BJ (cell line): ENCODE measurements around the gene DOC2A. TPM values are rescaled to one million over a fixed set of nuclear protein-coding genes. Genes with fewer than 3 reads are reported as not detected.
"Not testable (repeated sequence)": the region's sequence is repeated elsewhere in the genome, so short reads cannot be mapped to it uniquely, and the experiment has no call there.

ENCODE experiments used
- CTCF ChIA-PET: fragments of 350-600 bp; formaldehyde crosslinking; extraction: SDS; loops from one replicate; lab custom pipeline; 2021; ENCODE audit warnings: antibody characterized with exemption, inconsistent platforms; lab: Yijun Ruan, JAX
- POLR2A ChIA-PET: fragments of 300-600 bp; sonication (Branson Sonifier 250); formaldehyde crosslinking; extraction: SDS; loops from one replicate; lab custom pipeline; 2021; ENCODE audit warnings: antibody characterized with exemption; lab: Charles Lee
- DNase-seq: peaks from one replicate; pipeline ENCODE4 v3.0.0-alpha.2; 2011; ENCODE audit warnings: low read depth
- H3K27me3 ChIP-seq: 2 replicates; pipeline ENCODE4 v1.6.0; 2011; ENCODE audit warnings: low read length; ENCODE audit not compliant: control insufficient read depth, insufficient read depth
- H3K36me3 ChIP-seq: 2 replicates; pipeline ENCODE4 v1.5.1; 2011; ENCODE audit warnings: low read length; ENCODE audit not compliant: control insufficient read depth, insufficient read depth
- H3K4me3 ChIP-seq: 2 replicates; pipeline ENCODE4 v1.5.1; 2011; ENCODE audit warnings: low read depth, mild to moderate bottlenecking, control low read depth, low read length
- polyA plus RNA-seq: library from polyadenylated mRNA; depleted of rRNA; stranded (reverse); fragments of >200 nt; gene quantifications from 2 replicates; pipeline ENCODE4 v1.2.3, GENCODE V29; 2011
- TF ChIP-seq, protein P1 (sequence below): IDR thresholded peaks from 2 replicates; pipeline ENCODE4 v1.5.1; 2011; ENCODE audit warnings: low read depth, mild to moderate bottlenecking, control low read depth, inconsistent platforms, low read length, moderate library complexity; ENCODE audit not compliant: insufficient read depth

Gene DOC2A
- polyA plus RNA-seq, 1 experiment = 0.64 TPM

DNA sequence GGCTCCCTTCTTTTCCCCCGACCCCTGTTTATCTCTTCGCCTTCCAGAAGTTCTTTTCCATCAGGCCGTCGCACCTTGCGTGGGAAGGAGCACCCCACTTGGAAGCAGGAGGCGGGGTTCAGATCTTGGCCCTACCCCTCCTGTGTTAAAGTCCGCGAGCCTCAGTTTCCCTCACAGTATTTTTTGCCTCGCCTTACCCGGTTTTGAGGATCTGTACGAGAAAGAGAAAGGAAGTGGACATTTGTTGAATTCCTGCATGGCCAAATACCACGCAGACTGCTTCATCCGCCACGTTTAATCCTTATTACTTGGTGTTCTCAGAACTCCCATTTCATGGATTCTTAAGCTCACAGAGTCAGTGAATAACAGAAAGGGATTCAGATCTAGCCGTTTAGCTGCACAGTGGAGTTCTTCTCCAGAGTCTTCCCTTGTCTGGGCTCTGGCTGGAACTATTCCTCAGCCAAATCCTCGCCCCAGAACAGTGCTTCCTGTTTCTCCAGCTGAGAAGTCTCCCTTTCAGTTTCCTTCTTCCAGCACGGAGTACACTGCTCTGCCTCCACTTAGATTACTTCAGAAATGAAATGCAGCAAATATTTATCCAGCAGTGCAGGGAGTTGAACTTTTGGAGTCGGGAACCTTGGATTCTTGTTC, 48.4 kb downstream of the DOC2A start:
- ChIA-PET POLR2A (interaction anchor here (0.9 to 1.2 kb wide), 2 partner anchors 11 kb away, joined by 5 to 9 read pairs; partner anchors contain the start of gene TAOK2), CTCF (interaction anchor here (0.6 to 2.7 kb wide), 6 partner anchors 11 to 155 kb away, joined by 3 to 13 read pairs (median 5); partner anchors contain the start of genes KCTD13 and TAOK2)
- TF ChIP-seq, protein P1, sequence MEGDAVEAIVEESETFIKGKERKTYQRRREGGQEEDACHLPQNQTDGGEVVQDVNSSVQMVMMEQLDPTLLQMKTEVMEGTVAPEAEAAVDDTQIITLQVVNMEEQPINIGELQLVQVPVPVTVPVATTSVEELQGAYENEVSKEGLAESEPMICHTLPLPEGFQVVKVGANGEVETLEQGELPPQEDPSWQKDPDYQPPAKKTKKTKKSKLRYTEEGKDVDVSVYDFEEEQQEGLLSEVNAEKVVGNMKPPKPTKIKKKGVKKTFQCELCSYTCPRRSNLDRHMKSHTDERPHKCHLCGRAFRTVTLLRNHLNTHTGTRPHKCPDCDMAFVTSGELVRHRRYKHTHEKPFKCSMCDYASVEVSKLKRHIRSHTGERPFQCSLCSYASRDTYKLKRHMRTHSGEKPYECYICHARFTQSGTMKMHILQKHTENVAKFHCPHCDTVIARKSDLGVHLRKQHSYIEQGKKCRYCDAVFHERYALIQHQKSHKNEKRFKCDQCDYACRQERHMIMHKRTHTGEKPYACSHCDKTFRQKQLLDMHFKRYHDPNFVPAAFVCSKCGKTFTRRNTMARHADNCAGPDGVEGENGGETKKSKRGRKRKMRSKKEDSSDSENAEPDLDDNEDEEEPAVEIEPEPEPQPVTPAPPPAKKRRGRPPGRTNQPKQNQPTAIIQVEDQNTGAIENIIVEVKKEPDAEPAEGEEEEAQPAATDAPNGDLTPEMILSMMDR = no peak
- Histone ChIP-seq H3K36me3 (0 out of 2 replicates have a peak, but pooled peaks cover 1% of the 10 kb centered on the region), H3K4me3 (peak overlapping the region; percentile 86), H3K27me3 (no peaks in the 10 kb centered on the region)
- DNase-seq = no peak

DNA sequence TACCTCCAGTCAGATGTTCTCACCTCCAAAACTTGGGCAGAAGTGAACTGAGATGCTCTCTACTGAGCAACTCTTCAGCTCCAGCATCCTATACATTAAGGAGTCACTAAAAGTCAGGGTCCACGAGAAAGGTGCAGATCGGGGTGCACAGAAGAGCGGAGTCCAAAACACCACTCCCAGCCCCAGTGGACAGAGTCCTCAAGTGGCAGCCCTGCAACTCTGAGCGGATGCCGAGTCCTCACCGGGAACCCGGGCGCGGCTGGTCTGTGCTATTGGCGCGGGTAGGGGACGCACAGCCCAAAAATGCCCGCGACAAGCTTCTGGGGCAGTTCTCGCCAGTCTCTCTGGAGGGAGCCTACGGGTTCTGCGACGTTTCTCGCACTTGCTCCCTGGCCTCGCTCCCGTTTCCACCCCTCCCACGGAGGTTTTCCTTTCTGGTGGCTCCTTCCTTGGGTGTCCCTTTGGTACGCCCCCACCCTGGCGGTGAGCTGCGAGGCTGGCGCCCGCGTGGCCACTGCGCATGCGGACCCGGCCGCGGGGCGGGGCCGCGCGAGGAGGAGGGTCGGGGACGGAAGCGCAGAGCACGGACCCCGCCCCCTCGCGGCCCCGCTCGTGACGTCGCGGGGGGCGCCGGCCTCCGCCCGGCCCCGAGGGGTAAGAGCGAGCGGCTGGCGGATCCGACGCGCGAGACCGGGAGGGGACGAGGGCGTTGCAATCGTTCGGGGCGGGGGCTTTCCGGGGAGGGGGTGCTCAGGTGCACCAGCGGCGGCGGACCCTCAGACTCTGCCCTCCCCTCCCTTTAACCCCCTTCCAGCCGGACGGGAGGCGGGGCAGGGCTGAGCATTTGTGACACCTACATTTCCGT, 49.1 kb downstream of the DOC2A start, which contains the start of gene TMEM219:
TSS of gene TMEM219 (plus strand) at position 601 of the 865 bp plus-strand sequence. CDS start 1,065 bp downstream, outside the sequence.
- TF ChIP-seq, protein P1 = peak; percentile 43
- DNase-seq = peak; percentile 61
- no peaks in the 10 kb centered on the region for H3K27me3 ChIP-seq
- no peaks in the 10 kb centered on the region for H3K36me3 ChIP-seq
- H3K4me3 ChIP-seq = peak within 1 kb of the TSS; percentile 86
- ChIA-PET CTCF (interaction anchor here (1.0 to 2.7 kb wide), 6 partner anchors 11 to 113 kb away, joined by 3 to 13 read pairs (median 5); partner anchors contain the start of genes KCTD13 and TAOK2), POLR2A (interaction anchor here (0.6 to 1.2 kb wide), 3 partner anchors 8 to 12 kb away, joined by 3 to 9 read pairs (median 5); partner anchors contain the start of gene TAOK2)

GRCh38 chr16:29961127-29961478, 49.7 kb downstream of the DOC2A start:
- Histone ChIP-seq H3K4me3 (peak overlapping the region; percentile 86), H3K36me3 (no peaks in the 10 kb centered on the region), H3K27me3 (no peaks in the 10 kb centered on the region)
- ChIA-PET POLR2A (interaction anchor here (0.6 to 1.2 kb wide), 3 partner anchors 9 to 12 kb away, joined by 3 to 9 read pairs (median 5); partner anchors contain the start of gene TAOK2), CTCF (interaction anchor here (1.0 to 2.7 kb wide), 6 partner anchors 10 to 112 kb away, joined by 3 to 13 read pairs (median 5); partner anchors contain the start of genes KCTD13 and TAOK2)
- DNase-seq = no peak
- TF ChIP-seq, protein P1 = no peak

- POLR2A ChIA-PET = not testable (repeated sequence)
Measured at GRCh38 chr16:29959821-29960220, 51.0 kb downstream of the DOC2A start.

DNA sequence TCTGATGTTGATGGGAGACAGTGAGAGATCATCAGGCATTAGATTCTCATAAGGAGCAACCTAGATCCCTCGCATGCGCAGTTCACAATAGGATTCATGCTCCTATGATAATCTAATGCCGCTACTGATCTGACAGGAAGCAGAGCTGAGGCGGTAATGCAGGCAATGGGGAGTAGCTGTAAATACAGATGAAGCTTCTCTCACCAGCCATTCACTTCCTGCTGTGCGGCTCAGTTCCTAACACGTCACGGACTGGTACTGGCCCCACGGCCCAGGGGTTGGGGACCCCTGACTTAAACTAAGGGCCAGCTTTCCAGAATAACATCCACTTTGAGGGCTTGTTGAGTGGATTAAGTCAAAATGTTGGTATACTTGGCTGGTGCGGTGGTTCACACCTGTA, 51.5 kb downstream of the DOC2A start:
- CTCF ChIA-PET = interaction anchor here (1.4 kb wide), 1 partner anchor 16 kb away, joined by 3 read pairs; no protein-coding TSS in a partner anchor
- POLR2A ChIA-PET = no interaction called here

More at GRCh38 chr16:29959821-29960220, 51.0 kb downstream of the DOC2A start:
- CTCF ChIA-PET = interaction anchor here (1.4 kb wide), 1 partner anchor 16 kb away, joined by 3 read pairs; no protein-coding TSS in a partner anchor
- not testable (repeated sequence) for H3K27me3 ChIP-seq, H3K36me3 ChIP-seq, DNase-seq, H3K4me3 ChIP-seq

More for the DNA sequence above, 51.5 kb downstream of the DOC2A start:
- no peak for DNase-seq
- Histone ChIP-seq H3K36me3 (no peaks in the 10 kb centered on the region), H3K27me3 (no peaks in the 10 kb centered on the region), H3K4me3 (no peak overlapping the region)
- TF ChIP-seq, protein P1 = no peak
